HepG2 (cell line): ENCODE data around the gene PFDN1. TPM values are rescaled to one million over a fixed set of nuclear protein-coding genes. Genes with fewer than 3 reads are reported as not detected.

ENCODE experiments used
- ATAC-seq: fragments of 200-7000 bp; cut with Tn5 transposase; 3 replicates; pipeline ENCODE4 v1.9.1; 2020; ENCODE audit warnings: mild to moderate bottlenecking, moderate library complexity
- BruUV-seq: library from RNA; stranded (reverse); fragments of 400-500 nt; replicated peaks from 2 replicates; lab custom pipeline; 2021; lab: Mats Ljungman, UMichigan
- CTCF ChIA-PET: fragments of 300-600 bp; formaldehyde crosslinking; extraction: SDS; loops from one replicate; lab custom pipeline; 2021; ENCODE audit warnings: low total read pairs, inconsistent platforms, low intra/inter-chr PET ratio; lab: Yijun Ruan, JAX
- POLR2A ChIA-PET: fragments of 350-600 bp; sonication (Branson Sonifier 250); formaldehyde crosslinking; loops from one replicate; lab custom pipeline; 2020; ENCODE audit warnings: antibody characterized with exemption, inconsistent platforms; lab: Yijun Ruan, JAX
- DNase-seq: peaks from one replicate; pipeline ENCODE4 v3.0.0-alpha.2; 2015; ENCODE audit warnings: low spot score
- FAIRE-seq: peaks from 3 replicates; lab custom pipeline; 2011; peaks lifted over from hg19 to GRCh38; lab: Jason Lieb, UNC
- H2AFZ ChIP-seq: one replicate; pipeline ENCODE4 v1.6.1; 2011; ENCODE audit warnings: low read length, inconsistent platforms
- H3K27ac ChIP-seq: fragments of 300-600 bp; 3 replicates; pipeline ENCODE4 v1.8.0; 2011; ENCODE audit warnings: mixed run types, mild to moderate bottlenecking, mixed read lengths, low read length, inconsistent platforms; ENCODE audit not compliant: insufficient read depth; ENCODE audit errors: extremely low read length
- H3K27me3 ChIP-seq, 2 experiments: fragments of 200-600 bp in 1 of 2; 2 replicates in 1 of 2; 3 replicates in 1 of 2; pipeline versions ENCODE4 v1.6.0 to v1.8.0; 2011; ENCODE audit warnings: low read length in 2 of 2, mild to moderate bottlenecking in 2 of 2, moderate library complexity in 2 of 2, inconsistent platforms in 1 of 2; ENCODE audit not compliant: insufficient read depth in 2 of 2, control insufficient read depth in 1 of 2
- H3K36me3 ChIP-seq, 2 experiments: fragments of 200-600 bp in 1 of 2; replicated peaks in 1 of 2; 2 replicates in 1 of 2; 3 replicates in 1 of 2; pipeline versions ENCODE4 v1.5.1 to v1.8.0; 2011; ENCODE audit warnings: low read length in 2 of 2, inconsistent platforms in 1 of 2; ENCODE audit not compliant: insufficient read depth in 2 of 2, control insufficient read depth in 1 of 2
- H3K4me1 ChIP-seq: 2 replicates; pipeline ENCODE4 v1.5.1; 2012; ENCODE audit warnings: low read length, inconsistent platforms; ENCODE audit not compliant: insufficient read depth
- H3K4me2 ChIP-seq: 2 replicates; pipeline ENCODE4 v1.6.0; 2011; ENCODE audit warnings: low read depth, low read length, inconsistent platforms
- H3K4me3 ChIP-seq, 3 experiments: fragments of 200-600 bp in 1 of 3; sonication (generic), shearing (Covaris generic) in 1 of 3; replicated peaks in 1 of 3; 2 replicates each; pipeline ENCODE4 v1.5.1; 2011 to 2016; ENCODE audit warnings: low read length in 3 of 3, inconsistent platforms in 2 of 3, low read depth in 2 of 3, mild to moderate bottlenecking in 2 of 3, control low read depth in 1 of 3, mixed read lengths in 1 of 3; ENCODE audit not compliant: insufficient read depth in 1 of 3
- H3K79me2 ChIP-seq: one replicate; pipeline ENCODE4 v1.6.1; 2011; ENCODE audit warnings: low read length, inconsistent platforms; ENCODE audit not compliant: insufficient read depth
- H3K9ac ChIP-seq: 2 replicates; pipeline ENCODE4 v1.6.0; 2011; ENCODE audit warnings: mild to moderate bottlenecking, low read depth, low read length, inconsistent platforms; ENCODE audit not compliant: insufficient read depth
- H3K9me3 ChIP-seq: 2 replicates; pipeline ENCODE4 v1.5.1; 2012; ENCODE audit warnings: mild to moderate bottlenecking, low read length
- H4K20me1 ChIP-seq: 2 replicates; pipeline ENCODE4 v1.6.0; 2011; ENCODE audit warnings: inconsistent platforms, mild to moderate bottlenecking, low read length, moderate library complexity; ENCODE audit not compliant: insufficient read depth
- ATF6 ChIP-seq: sonication (generic); formaldehyde crosslinking; conservative IDR thresholded peaks from 2 replicates; pipeline ENCODE4 v1.4.0; 2020; ENCODE audit warnings: missing genetic modification reagents
- SP5 ChIP-seq: IDR thresholded peaks from 2 replicates; pipeline ENCODE4 v1.6.1; 2016; ENCODE audit warnings: low read depth, borderline replicate concordance
- ZNF574 ChIP-seq: sonication (generic); formaldehyde crosslinking; IDR thresholded peaks from 2 replicates; pipeline ENCODE4 v1.4.0; 2020; ENCODE audit warnings: missing genetic modification reagents
- WGBS: methylation state at CpG from one replicate; pipeline ENCODE4 v1.1.6; 2017; ENCODE audit warnings: low lambda C conversion rate; 5-methylcytosine and 5-hydroxymethylcytosine counted together
- in situ Hi-C: cut with HindIII; loops from 2 replicates; pipeline ENCODE4 v1.10.0; 2017; ENCODE audit warnings: low pct_unique_long_range_greater_than_20kb; ENCODE audit not compliant: extremely low pct_ligation_motif_present
- intact Hi-C: fragments of 100-400 bp; cut with micrococcal nuclease; formaldehyde crosslinking; loops from one replicate; pipeline ENCODE4 v1.10.0; 2022; ENCODE audit not compliant: unreplicated experiment
- polyA plus RNA-seq, 8 experiments: library from polyadenylated mRNA; depleted of rRNA in 3 of 8; stranded (reverse) in 7 of 8; unstranded in 1 of 8; fragments of >200 nt; fragmentation: Illumina TruSeq in 4 of 8; extraction: Trizol in 4 of 8; gene quantifications; 2 replicates each; pipeline versions ENCODE4 v1.2.1 to v1.2.3, GENCODE V29; 2011 to 2016; ENCODE audit warnings: low read depth in 4 of 8, missing spikeins in 1 of 8, mixed read lengths in 1 of 8; ENCODE audit not compliant: insufficient read depth in 1 of 8
- total RNA-seq, 5 experiments: library from RNA; depleted of rRNA; stranded (reverse); fragments of >200 nt; fragmentation: Illumina TruSeq; extraction: Trizol; gene quantifications; 2 replicates each; pipeline ENCODE4 v1.2.3, GENCODE V29; 2016; ENCODE audit warnings: low read depth in 1 of 5

PFDN1 gene
- total and polyA plus RNA-seq, 2 of the 13 experiments (the other 11 are each of a cell fraction or from before 2014, with no cell fraction given): 67.2 to 70.8 TPM

GRCh38 chr5:140238756-140239155, 64.1 kb downstream of the PFDN1 start (continued):
- TF ChIP-seq ATF6 (CRISPR knock-in tag) (no peak), ZNF574 (CRISPR knock-in tag) (no peak)

DNA sequence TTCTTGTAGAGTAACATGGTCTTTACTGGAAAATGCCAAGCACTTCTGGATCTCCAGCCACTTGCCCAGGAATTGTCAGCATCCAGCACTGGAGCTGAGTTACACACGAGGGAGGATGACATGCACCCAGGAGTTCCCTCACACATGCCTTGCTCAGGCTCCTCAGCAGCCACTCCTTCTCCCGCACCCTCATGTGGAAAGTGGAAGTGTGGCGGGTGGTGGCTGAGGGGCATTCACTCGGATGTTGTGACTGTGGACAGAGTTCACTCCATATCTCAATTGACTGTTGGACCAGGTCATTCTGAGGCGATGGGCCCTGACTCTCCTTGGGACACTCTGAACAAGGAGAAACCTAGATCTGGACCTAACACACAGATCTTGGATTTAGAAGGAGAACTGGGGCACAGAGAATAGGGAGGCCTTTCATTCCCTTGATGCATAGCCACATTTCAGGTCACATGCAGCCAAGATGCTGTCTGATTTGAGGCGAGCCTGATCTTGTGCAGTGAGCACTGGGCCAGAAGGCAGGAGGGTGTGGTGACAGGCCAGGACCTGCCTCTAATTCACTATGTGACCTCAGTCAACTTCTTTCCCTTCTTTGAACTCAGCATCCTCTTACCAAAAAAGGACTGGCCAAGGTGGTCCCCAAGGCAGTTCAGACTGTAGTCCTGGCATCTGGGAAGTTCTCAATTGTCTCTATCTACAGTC, 65.9 kb downstream of the PFDN1 start:
- no TSS peak for BruUV-seq

More for the DNA sequence above, 65.9 kb downstream of the PFDN1 start:
- peaks cover 3% of the 10 kb centered on the region for H3K79me2 ChIP-seq
- H3K4me1 ChIP-seq: peaks cover 50% of the 10 kb centered on the region
- TF ChIP-seq SP5: no peak
- H3K27me3 ChIP-seq: no peaks in the 10 kb centered on the region
- DNase-seq (no peak), FAIRE-seq (no peak), ATAC-seq (no peak)
- no peak overlapping the region for H3K27ac ChIP-seq
- no peak overlapping the region for H3K9ac ChIP-seq
- in situ Hi-C loops: no loop called here
- H2AFZ ChIP-seq: no peak overlapping the region
- CTCF ChIA-PET: no interaction called here
- POLR2A ChIA-PET: no interaction called here
- H3K36me3 ChIP-seq: no peaks in the 10 kb centered on the region; a peak in 1 of 5 replicates
- 91% methylated on average over 5 of the region's 6 CpGs for WGBS
- H4K20me1 ChIP-seq: no peaks in the 10 kb centered on the region
- no peak overlapping the region for H3K4me2 ChIP-seq
- intact Hi-C loops: no loop called here
- no peak overlapping the region for H3K4me3 ChIP-seq
- no peaks in the 10 kb centered on the region for H3K9me3 ChIP-seq
